Fibroblast of mammary gland (primary cell): Measurements from ENCODE around the gene DAP.

Source experiments
- DNase-seq: peaks from one replicate; pipeline ENCODE4 v3.0.0-alpha.2; 2010; ENCODE audit warnings: low read depth
- H3K4me3 ChIP-seq: 2 replicates; pipeline ENCODE4 v1.5.1; 2011; ENCODE audit warnings: low read depth, mild to moderate bottlenecking, low read length, moderate library complexity; ENCODE audit not compliant: control insufficient read depth
- CTCF ChIP-seq: conservative IDR thresholded peaks from 2 replicates; pipeline ENCODE4 v1.5.1; 2011; ENCODE audit warnings: low read depth, low read length, inconsistent platforms; ENCODE audit not compliant: control insufficient read depth, insufficient read depth

Gene DAP

GRCh38 chr5:10778179-10778910 lies 17.3 kb upstream of the DAP start:
- no peak for TF ChIP-seq CTCF
- DNase-seq: no peak
- no peak overlapping the region for H3K4me3 ChIP-seq

- DNase-seq: no peak
- TF ChIP-seq CTCF: no peak
- H3K4me3 ChIP-seq: no peak overlapping the region
Measured at GRCh38 chr5:10775646-10776045, 14.6 kb upstream of the DAP start.

- TF ChIP-seq CTCF: no peak
Measured at GRCh38 chr5:10772901-10773585, 12.0 kb upstream of the DAP start.

GRCh38 chr5:10768328-10768899 lies 7.4 kb upstream of the DAP start:
- DNase-seq: no peak
- no peak overlapping the region for H3K4me3 ChIP-seq
- TF ChIP-seq CTCF: no peak

More at GRCh38 chr5:10772901-10773585, 12.0 kb upstream of the DAP start:
- H3K4me3 ChIP-seq: no peak overlapping the region
- DNase-seq: no peak

GRCh38 chr5:10762776-10763500 lies 1.9 kb upstream of the DAP start:
- no peak for DNase-seq
- no peak overlapping the region for H3K4me3 ChIP-seq
- no peak for TF ChIP-seq CTCF

- no peak for TF ChIP-seq CTCF
- peak overlapping the region; percentile 46 for H3K4me3 ChIP-seq
- no peak for DNase-seq
Measured at GRCh38 chr5:10761933-10762775, 1.1 kb upstream of the DAP start.
